ENCODE measurements around the gene GFER.

GFER gene

DNA sequence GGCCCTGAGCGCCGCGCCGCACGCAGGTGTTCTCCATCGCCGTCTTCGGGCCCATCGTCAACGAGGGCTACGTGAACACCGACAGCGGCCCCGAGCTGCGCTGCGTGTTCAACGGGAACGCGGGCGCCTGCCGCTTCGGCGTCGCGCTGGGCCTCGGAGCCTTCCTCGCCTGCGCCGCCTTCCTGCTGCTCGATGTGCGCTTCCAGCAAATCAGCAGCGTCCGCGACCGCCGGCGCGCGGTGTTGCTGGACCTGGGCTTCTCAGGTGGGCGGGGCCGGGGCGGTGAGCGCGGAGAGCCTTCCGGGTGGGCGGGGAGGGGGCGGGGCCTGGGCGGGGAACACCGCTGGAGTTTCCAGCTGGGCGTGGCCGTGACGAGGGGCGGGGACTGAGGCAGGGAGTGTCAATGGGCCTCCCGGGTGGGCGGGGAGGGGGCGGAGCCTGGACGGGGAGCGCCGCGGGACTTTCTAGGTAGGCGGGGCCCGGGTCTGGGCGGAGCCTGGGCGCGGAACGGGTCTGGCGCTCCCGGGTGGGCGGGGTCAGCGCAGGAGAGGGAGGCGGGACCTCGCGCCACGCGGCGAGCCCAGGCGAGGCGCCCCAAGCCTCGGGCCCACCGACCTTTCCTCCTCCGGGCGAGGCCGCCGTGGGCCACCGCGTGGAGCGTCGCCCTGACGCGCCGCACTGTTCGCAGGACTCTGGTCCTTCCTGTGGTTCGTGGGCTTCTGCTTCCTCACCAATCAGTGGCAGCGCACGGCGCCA is 8.1 kb downstream of the GFER start:
- no peak for DNase-seq

GRCh38 chr16:1992704-1993317 is 8.8 kb downstream of the GFER start:
- no peak for DNase-seq

DNA sequence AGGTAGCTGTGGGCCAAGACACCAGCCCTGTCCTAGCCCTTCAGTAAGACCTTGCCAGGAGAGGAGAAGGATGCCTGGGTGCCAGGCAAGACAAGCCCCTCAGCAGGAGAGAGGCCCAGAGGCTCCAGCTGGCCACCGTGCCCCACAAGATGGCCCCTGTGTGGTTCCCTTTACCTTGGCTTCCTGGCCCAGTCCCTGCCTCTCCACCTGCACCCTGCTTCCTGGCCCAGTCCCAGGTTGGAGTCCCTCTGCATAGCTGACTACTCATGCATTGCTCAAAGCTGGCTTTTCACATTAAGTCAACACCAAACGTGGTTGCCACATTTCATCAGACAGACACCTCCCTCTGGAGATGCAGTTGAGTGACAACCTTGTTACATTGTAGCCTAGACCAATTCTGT is 9.7 kb downstream of the GFER start:
- no peak for DNase-seq

DNA sequence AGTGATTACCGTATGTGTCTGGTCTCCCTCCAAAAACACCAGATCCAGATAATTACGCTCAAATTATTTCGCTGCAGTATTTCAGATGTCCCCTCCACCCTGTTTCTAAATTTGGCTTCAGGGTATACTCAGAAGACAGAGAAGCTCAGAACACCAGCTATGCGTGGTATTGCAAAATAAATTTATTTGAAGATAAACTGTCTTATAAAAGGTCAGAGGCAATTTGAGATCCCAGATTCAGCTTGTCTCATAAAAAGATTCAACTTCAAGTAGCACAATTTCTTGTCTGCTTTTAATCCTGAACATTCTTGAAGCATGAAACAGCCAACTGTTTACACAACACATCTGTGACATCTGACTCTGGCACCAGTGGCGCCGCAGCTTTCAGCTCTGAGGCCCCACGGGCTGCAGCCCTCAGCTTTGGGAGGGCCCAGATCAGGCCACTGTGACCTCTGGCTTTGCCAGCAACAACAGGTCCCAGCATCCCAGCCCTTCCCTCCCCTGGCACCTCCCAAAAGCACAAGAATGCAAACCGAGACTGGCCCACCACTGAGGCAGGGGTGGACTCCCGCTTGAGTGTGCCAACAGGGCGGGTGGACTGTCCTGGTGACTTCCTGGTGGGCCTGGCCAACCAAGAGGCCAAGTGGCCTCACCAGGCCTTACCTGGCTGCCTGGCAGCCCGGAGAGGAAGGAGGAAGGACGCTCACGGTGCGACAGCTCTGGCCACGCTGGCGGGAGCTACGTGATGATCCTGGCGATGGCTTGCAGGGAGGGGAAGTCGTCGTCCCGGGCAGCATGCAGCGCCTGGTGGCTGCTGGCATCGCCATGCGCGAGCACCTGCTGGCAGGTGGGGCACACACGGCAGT is 13.7 kb downstream of the GFER start:
- no peak for DNase-seq

DNA sequence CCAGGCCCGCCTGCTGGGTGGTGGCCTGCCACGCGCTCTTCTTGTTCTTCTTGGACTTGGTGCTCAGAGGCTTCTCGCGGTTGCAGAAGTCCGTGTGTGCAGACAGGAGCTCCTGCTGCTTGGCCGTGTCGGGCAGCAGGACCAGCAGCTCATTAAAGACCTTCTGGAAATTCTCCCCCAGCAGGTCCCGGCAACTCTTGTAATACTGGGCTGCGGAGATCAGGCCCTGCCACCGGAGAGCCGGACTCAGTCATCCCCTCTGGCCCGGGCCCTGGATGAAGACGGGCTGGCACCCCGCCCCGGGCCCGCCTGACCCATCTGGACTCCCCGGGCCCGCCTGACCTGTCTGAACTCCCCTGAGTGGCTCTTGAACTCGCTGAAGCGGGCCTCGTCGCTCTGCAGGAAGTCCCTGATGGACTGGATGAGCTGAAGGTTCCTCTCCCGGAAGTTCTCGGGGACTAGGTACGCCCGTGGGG is 14.4 kb downstream of the GFER start:
- DNase-seq = no peak

GRCh38 chr16:1998852-1999801 is 15.1 kb downstream of the GFER start:
- no peak for DNase-seq

DNA sequence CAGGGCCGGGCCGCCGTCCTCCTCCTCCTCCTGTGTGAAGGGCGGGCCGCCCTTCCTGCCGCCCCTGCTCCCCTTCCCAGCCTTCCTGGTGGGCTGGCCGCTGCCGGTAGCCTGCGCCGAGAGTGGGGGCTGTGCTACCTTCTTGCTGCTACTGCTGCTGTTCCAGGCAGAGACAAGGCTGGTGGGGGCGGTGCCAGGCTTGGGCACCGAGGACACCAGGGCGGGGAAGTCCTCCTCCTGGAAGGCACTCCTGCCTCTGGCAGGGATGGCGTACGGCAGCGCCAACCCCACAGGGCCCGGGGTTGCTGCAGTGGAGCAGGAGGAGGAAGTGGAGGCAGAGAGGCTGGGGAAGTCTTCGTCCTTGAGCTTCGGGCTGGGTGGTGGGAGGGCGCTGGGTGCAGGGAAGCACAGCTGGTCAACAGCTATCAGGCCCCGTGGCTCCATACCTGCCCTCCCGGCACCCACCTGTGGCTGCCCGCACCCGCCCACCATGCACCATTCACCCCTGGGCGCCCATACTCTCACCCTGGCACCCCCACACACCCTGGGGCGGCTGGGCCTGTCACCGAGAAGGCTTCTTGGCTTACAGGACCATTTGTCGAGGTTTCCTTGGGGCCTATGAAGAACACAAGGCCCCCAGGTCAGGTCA is 16.0 kb downstream of the GFER start:
- no peak for DNase-seq

DNA sequence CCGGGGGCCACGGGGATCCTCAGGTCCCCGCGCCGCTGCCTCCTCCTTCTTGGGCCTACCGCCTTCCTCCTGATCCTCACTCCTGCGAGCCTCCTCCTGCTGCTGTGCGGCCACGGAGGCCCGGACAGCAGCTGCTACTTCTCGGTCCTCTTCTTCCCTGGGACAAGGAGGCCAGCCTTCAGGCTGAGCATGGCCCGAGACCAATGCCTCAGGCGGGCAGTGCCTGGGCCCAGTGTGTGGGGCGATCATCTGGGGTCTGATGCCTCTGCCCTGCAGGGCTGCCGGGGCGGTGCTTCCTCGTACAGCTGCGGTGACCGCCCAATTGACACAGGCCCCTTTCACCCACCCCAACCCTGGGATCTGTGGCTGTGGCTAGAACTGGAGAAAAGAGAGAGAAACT is 17.0 kb downstream of the GFER start:
- DNase-seq = no peak

DNA sequence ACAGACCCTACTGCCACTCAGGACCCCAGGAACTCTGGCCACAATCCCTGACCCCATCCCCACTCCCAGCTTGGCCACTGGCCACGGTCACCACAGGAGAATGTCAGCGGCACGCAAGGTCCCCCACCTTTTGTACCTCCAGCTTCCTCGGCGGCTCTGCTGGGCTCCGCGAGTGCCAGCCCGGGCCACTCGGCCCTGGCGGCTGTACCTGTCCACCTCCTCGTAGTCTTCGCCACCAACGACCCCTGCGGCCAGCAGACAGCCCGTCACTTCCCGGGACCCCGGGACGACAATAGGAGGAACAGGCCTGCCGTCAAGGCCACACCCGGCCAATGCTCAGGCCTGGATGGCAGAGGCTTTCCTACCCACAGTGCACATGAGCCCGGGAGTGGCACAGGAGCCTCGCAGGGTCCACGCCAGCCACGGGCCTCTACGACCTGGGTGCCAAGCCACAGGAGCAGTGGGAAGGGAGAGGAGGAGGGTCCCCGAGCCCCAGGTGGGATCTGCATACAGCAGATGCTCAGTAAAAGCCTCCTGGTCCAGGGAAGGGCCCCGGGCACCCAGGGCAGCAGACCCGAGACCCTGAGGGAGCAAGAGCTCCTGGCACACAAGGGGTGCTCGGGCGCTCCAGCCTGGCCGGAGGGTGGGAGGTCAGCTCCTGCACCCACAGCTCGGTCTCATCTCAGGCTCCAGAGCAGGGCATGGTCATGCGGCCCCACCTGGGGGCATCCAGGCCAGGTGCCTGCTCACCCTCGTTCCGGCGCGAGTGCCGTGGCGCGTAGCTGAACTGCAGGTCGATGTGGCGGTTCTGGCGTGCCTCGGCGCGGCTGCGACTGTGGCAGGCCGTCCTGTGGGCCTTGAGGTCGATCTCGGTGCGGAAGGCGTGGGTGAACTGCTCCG is 17.7 kb downstream of the GFER start:
- no peak for DNase-seq

DNA sequence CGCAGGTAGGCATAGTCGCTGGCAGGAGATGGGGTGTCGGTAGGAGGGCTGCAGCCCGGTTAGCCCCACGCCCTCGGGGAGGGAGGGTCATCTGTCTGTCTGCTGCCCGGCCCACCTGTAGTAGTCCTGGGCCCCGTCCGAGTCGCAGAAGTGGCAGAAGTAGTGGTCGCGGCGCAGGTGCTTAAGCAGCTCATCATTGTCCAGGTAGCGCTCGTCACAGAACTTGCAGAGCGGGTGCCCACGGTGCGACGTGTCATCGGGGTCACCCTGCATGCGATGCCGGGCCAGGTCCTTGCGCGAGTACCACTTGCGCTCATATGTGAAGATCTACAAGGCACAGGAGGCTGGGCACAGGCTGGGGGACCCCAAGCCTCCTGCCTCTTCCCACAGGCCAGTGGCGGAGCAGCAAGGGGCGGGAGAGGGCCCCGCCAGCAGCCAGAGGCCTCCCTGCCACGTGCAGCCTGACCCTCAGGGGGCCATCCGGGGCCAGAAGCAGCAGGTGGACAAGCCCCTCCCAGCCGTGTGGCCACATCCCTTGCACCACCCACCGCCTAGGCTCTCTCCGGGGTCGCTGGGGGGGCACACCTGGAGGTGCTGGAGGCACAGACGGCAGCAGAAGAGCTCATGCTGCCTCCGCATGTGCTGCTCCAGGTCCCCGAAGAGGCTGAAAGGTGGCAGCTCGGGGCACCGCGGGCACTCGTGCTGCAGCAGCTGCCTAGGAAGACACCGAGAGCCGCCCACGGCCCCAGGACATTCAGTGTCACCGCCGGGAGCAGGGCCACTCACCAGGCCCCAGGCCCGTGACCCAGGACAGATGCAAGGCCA is 18.6 kb downstream of the GFER start:
- no peak for DNase-seq

DNA sequence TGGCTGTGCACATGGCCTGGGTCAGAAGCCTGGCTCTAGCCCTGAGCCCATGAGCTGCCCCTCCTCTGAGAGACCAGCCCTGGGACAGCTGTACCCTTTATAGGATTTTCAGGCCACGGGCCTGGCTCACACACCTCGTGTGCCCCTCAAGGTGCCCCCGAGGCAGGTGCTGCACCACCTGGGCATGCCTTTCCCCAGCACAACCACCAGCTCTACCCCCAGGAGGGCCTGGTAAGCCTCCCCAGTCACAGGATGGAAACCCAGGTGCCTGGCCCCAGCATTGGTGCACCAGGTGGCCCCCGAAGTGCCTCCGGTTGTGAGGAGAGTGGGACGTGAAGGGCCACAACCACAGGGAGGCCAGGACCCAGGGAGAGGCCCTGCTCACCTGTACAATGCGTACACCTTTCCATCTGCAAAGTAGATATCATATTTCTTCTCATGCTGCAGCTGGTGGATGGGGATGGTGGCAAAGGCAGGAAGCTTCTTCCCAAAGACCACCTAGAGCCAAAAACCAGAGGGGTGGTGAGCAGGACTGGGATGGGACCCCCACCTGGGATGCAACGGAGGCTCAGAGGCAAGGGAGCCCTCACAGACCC is 19.3 kb downstream of the GFER start:
- no peak for DNase-seq

DNA sequence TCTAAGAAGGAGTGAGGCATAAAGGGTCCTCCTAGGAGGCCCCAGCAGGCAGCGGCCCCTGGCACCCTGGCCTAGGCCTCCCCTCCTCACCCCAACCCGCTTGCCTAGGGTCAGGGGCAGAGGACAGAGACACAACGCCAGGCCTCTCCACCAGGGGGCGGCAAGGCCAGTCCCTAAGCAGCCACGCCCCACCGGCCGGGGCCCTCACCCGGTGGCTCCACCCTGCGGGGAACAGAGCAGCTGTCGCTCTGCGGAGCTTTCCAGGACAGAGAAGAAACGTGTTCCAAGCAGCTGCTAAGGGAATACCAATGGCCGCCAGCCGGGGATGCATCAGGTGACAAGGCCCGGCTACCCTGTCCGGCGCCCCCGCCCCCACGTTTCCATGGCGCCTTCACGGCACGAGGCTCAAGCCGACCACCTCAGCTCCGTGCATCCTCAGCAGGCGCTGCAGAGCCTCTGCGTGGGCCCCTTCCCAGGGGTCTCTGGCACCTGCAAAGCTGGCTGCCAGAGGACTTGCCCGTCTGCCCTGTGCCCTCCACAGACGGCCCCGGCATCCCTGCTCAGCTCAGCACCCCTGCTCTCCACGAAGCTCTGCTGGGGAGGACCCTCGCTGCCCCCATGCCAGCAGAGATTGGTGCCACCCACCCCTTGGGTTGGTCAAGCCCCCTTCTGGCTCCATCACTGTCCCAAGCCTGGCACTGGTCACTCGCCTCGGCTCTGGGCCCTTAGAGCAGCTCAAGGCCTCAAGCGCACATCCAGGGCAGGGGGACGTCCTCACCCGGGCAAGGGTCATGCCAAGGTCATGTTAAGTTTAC is 20.0 kb downstream of the GFER start:
- peak; percentile 55 for DNase-seq

DNA sequence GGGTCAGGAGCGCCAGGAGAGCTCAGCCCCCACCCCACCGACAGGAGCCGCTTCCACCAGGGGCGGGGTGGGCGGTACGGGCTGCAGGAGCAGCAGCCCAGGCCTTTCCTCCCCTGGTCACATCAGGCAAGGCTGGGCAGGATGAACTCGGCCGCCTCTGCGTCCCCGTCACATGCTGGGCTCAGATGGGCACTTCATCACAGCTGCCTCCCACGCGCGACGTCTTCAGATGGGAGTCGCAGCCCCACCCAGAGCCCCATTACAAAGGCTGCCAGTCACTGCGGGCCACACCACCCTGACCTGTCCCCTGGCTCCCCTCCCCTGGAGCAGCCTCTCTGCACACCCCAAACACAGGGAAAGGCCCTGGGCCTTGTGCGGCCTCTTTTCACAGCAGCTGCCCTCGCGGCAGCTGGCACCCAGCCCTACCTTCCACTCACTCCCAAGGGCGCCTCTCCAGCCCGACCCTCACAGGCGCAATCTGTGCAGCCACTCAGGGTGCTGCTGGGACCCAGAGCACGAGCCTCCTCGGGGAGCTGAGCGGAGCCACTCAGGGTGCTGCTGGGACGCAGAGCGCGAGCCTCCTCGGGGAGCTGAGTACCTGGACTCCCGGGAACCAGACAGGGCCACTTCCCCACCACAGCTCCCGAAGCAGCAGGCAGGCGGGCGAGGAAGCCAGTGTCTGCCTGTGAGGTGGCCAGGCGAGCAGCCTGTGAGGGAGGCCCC is 21.0 kb downstream of the GFER start:
- no peak for DNase-seq

DNA sequence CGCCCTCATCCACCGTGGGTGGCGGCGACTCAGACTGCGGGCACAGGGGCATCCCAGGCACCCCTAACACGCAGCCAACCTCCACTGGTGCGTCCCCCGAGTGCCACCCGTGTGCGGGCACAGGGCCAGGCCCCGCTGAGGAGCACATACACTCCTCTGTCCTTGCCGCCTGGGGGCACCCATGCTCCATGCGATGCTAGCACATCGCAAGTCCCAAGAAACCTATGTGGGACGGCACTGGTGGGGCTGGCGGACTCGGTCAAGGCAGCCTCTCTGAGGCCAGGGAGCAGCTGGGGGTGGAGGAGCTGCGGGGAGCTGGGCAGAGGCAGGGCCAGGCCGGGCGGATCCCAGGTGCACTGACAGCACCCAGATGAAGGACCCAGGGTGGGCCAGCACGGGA is 21.7 kb downstream of the GFER start:
- no peak for DNase-seq

DNA sequence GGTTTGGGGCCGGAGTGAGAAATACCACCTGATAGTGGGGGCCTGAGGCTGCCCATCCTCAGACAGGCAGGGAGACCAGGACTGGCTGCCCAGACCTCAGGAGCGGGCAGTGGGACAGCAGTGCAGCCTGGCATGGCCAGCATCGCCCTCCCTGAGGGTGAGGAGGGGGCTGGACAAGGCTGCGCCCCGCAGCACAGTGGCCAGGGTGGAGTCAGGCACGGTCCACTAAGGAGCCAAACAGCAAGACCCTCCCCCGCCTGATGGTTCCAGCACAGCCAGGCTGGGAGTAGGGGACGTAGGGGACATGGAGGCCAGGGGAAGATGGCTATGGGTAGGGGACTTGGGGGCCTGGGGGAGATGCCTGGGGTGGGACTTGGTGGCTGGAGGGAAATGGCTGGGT is 22.3 kb downstream of the GFER start:
- DNase-seq = no peak

DNA sequence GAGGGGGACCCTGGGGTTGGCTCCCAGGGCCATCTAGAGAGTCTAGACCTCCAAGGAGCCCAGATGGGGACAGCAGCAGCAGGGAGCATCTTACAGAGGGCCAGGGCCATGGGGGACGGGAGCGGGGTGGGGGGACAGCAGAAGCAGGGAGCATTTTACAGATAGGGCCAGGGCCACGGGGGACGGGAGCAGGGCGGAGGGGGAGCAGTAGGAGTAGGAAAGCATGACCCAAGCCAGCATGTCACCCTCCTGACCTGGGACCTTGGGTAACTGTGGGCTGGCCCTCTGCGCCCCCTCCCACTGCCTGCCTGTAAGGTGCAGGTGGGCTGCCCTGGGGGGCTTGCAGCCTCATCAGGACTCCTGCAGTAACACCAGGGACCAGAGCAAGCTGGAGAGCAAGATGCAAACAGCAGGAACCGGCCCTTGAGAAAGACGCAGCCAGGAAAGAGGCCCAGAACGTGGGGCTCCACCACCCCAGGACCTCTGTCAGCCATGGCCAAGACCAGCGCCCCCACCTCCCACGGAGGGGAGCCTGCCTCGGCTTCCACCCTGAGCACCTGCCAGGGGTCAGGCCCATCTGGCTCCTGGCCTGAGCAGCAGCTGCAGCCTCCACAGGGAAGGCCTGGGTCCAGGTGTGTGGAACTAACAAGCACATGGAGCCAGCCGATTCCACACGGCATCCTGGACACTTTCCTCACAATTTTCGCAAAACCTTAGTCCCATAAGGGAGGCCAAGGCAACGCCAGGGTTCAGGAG is 23.3 kb downstream of the GFER start:
- no peak for DNase-seq

DNA sequence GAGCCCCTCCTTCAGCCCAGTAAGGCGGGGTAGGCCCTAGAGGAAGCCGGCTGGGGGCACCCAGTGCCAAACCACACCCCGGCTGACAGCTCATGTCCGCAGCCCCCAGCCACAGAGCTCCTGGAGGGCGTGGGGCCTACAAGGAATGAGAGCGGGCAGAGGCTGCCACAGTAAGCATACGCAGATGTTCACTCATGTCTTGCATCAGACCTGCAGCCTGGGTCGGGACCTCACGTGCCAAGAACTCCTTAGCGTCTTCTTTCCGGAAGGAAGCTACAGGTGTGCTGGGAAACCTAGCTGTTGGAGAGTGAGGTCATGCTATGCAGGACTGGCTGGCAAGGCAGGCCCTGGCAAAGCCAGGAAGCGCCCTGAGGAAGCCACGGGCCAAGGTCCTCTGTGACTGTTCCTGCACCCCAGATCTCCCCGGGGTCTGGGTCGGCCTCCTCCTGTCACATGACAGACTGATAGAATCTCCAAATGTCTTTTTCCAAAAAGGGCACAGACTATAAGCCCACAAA is 24.1 kb downstream of the GFER start:
- no peak for DNase-seq
